Osteoblast (primary cell): ENCODE results near the gene LMO7. TPM values are rescaled to one million over a fixed set of nuclear protein-coding genes. Genes with fewer than 3 reads are reported as not detected.

Source experiments
- DNase-seq: peaks from one replicate; pipeline ENCODE4 v3.0.0; 2011; ENCODE audit warnings: low spot score, mixed read lengths; ENCODE audit not compliant: insufficient read length; ENCODE audit errors: missing footprints
- H2AFZ ChIP-seq: 2 replicates; pipeline ENCODE4 v1.6.0; 2011; ENCODE audit warnings: mild to moderate bottlenecking, low read length
- H3K27ac ChIP-seq: 2 replicates; pipeline ENCODE4 v1.5.1; 2011; ENCODE audit warnings: mild to moderate bottlenecking, low read depth, low read length, moderate library complexity
- H3K27me3 ChIP-seq: 2 replicates; pipeline ENCODE4 v1.6.0; 2012; ENCODE audit warnings: mild to moderate bottlenecking, control low read depth, inconsistent platforms, low read length, moderate library complexity; ENCODE audit not compliant: insufficient read depth
- H3K36me3 ChIP-seq: 2 replicates; pipeline ENCODE4 v1.5.1; 2011; ENCODE audit warnings: mild to moderate bottlenecking, low read length, control low read depth, moderate library complexity; ENCODE audit not compliant: insufficient read depth
- H3K4me1 ChIP-seq: 2 replicates; pipeline ENCODE4 v1.5.1; 2011; ENCODE audit warnings: mild to moderate bottlenecking, low read length, control low read depth, moderate library complexity; ENCODE audit not compliant: insufficient read depth
- H3K4me2 ChIP-seq: 2 replicates; pipeline ENCODE4 v1.6.0; 2011; ENCODE audit warnings: mild to moderate bottlenecking, low read length; ENCODE audit not compliant: insufficient read depth
- H3K4me3 ChIP-seq: fragments of 200-600 bp; sonication (generic); 3 replicates; pipeline ENCODE4 v1.5.1; 2012; ENCODE audit warnings: mild to moderate bottlenecking, low read length, inconsistent platforms; ENCODE audit not compliant: insufficient read depth
- H3K79me2 ChIP-seq: 2 replicates; pipeline ENCODE4 v1.6.0; 2012; ENCODE audit warnings: mild to moderate bottlenecking, low read length, control low read depth, inconsistent platforms; ENCODE audit not compliant: insufficient read depth
- H3K9me3 ChIP-seq: 2 replicates; pipeline ENCODE4 v1.5.1; 2011; ENCODE audit warnings: low read depth, low read length, control low read depth
- H4K20me1 ChIP-seq: 2 replicates; pipeline ENCODE4 v1.6.0; 2012; ENCODE audit warnings: mild to moderate bottlenecking, low read length, control low read depth; ENCODE audit not compliant: insufficient read depth
- total RNA-seq: library from RNA; depleted of rRNA; stranded (reverse); fragments of >200 nt; gene quantifications from 2 replicates; pipeline ENCODE4 v1.2.3, GENCODE V29; 2012
- TF ChIP-seq, protein P1 (sequence below): IDR thresholded peaks from 2 replicates; pipeline ENCODE4 v1.5.1; 2011; ENCODE audit warnings: mild to moderate bottlenecking, low read depth, low read length, moderate library complexity; ENCODE audit errors: extremely low read depth

The LMO7 gene
- total RNA-seq, 1 donor, result 536 TPM

DNA sequence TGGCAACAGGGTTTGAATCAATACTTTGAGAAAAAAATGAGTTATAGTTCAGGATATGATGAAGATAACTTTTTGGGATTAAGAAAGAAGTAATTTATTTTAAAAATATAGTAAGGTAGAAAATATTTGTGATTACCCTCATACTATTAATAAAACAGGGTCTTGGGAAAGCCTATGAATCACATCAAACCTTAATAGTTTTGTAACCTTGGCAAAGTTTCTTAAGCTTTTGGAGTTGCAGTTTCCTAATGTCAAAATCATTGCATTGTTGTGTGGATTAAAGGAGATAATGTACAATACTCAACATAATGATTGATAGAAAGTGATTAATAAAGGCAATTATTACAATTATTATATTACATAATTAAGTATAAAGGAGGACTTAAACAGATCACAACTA, 149.0 kb downstream of the LMO7 start:
- Histone ChIP-seq H3K36me3 (peaks cover 39% of the 10 kb centered on the region), H3K4me2 (no peak overlapping the region), H3K27me3 (no peaks in the 10 kb centered on the region), H3K4me1 (peaks cover 69% of the 10 kb centered on the region), H4K20me1 (peaks cover 81% of the 10 kb centered on the region), H2AFZ (no peak overlapping the region), H3K4me3 (no peak overlapping the region), H3K79me2 (peaks cover 90% of the 10 kb centered on the region), H3K9me3 (no peaks in the 10 kb centered on the region), H3K27ac (peak overlapping the region; percentile 45)
- DNase-seq, result no peak
- TF ChIP-seq, protein P1, sequence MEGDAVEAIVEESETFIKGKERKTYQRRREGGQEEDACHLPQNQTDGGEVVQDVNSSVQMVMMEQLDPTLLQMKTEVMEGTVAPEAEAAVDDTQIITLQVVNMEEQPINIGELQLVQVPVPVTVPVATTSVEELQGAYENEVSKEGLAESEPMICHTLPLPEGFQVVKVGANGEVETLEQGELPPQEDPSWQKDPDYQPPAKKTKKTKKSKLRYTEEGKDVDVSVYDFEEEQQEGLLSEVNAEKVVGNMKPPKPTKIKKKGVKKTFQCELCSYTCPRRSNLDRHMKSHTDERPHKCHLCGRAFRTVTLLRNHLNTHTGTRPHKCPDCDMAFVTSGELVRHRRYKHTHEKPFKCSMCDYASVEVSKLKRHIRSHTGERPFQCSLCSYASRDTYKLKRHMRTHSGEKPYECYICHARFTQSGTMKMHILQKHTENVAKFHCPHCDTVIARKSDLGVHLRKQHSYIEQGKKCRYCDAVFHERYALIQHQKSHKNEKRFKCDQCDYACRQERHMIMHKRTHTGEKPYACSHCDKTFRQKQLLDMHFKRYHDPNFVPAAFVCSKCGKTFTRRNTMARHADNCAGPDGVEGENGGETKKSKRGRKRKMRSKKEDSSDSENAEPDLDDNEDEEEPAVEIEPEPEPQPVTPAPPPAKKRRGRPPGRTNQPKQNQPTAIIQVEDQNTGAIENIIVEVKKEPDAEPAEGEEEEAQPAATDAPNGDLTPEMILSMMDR, result no peak

- Histone ChIP-seq H3K4me1 (peaks cover 81% of the 10 kb centered on the region), H3K4me3 (no peak overlapping the region), H3K79me2 (peaks cover 100% of the 10 kb centered on the region), H3K27ac (peak overlapping the region; percentile 56), H3K9me3 (no peaks in the 10 kb centered on the region), H3K36me3 (peaks cover 40% of the 10 kb centered on the region), H4K20me1 (peaks cover 94% of the 10 kb centered on the region), H3K27me3 (no peaks in the 10 kb centered on the region), H2AFZ (no peak overlapping the region), H3K4me2 (peak overlapping the region; percentile 7)
- TF ChIP-seq, protein P1, result no peak
- peak; percentile 63 for DNase-seq
Measured at GRCh38 chr13:75787249-75787928, 151.3 kb downstream of the LMO7 start.

- peaks cover 76% of the 10 kb centered on the region for H3K4me1 ChIP-seq
- H3K4me3 ChIP-seq, result no peak overlapping the region
Measured at GRCh38 chr13:75788481-75788981, 152.4 kb downstream of the LMO7 start.

More at GRCh38 chr13:75788481-75788981, 152.4 kb downstream of the LMO7 start:
- H2AFZ ChIP-seq, result no peak overlapping the region
- peaks cover 92% of the 10 kb centered on the region for H4K20me1 ChIP-seq
- peaks cover 33% of the 10 kb centered on the region for H3K36me3 ChIP-seq
- H3K27me3 ChIP-seq, result no peaks in the 10 kb centered on the region
- peak overlapping the region; percentile 56 for H3K27ac ChIP-seq
- H3K9me3 ChIP-seq, result no peaks in the 10 kb centered on the region
- no peak for DNase-seq
- H3K4me2 ChIP-seq, result no peak overlapping the region
- TF ChIP-seq, protein P1, result no peak
- peaks cover 100% of the 10 kb centered on the region for H3K79me2 ChIP-seq
